HG03342 (cell line): ENCODE measurements around the gene FAM114A2.
A peak's percentile ranks its signal among the peaks of the same experiment; 100 is the strongest.
"Not testable (repeated sequence)": the region's sequence is repeated elsewhere in the genome, so short reads cannot be mapped to it uniquely, and the experiment has no call there.

Source experiments
- ATAC-seq: cut with Tn5 transposase; IDR thresholded peaks from one replicate; pipeline ENCODE4 v1.9.1; 2021; ENCODE audit warnings: mild to moderate bottlenecking, moderate library complexity; ENCODE audit not compliant: unreplicated experiment

FAM114A2 gene

DNA sequence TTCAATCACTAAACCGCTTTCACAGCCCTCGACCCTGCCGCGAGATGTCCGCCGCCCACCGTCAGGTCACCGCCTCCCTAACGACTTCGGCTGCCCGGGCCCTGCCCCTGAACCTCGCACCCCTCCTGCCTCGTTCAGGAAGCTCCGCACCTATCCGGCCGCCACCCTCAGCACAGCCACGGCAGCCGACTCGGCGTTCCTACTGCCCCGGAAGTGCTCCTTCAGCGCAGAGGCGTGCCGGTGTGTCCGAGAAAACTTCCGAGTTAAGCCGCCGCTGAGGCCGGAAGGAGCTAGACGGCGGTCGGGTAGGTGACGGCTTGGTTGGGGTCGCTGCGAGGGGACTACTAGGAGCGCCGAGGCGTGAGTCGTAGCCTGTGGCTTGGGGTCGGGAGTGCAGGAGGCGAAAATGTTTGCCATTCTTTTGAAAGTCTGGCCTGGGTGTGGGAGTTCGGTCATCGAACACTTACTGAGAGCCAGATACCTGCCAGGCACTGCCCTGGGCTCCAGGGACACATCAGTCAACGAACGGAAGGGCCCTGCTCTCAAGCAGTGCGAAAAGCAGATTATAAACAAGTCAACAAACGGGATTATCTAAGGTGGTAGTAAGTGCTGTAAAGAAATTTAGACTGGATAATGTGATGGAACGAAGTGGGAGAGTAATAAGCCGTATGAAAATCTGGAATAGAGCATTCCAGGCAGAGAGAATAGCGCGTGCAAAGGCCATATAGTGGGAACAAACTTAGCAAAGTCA is at the start of gene FAM114A2, which contains the start of gene MFAP3:
Gene FAM114A2 (minus strand): TSS at position 204 of the 751 bp plus-strand sequence. CDS start 3,957 bp downstream, outside the sequence.
Gene MFAP3 (plus strand): TSS at position 261 of the 751 bp plus-strand sequence. CDS start 10,756 bp downstream, outside the sequence.
- peak; percentile 98 for ATAC-seq

DNA sequence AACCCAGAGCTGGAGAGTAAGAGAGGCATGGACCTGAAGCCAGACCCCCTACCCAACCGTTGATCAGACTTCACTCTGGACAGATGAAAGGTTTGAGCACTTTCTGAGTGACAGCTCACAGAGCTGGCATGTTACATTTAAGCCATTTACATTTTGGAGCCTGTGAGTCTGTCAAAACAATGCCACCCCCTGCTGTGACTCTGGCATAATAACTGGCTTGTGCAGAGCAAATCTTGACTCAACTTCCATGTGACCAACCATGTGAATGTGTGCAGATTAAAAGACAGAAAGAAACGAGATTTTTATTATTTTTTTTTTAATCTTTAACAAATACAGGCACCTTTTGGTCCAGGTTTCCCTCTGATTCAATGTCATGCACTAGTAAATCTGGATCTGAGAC is 48.5 kb upstream of the FAM114A2 start:
- ATAC-seq = no peak

DNA sequence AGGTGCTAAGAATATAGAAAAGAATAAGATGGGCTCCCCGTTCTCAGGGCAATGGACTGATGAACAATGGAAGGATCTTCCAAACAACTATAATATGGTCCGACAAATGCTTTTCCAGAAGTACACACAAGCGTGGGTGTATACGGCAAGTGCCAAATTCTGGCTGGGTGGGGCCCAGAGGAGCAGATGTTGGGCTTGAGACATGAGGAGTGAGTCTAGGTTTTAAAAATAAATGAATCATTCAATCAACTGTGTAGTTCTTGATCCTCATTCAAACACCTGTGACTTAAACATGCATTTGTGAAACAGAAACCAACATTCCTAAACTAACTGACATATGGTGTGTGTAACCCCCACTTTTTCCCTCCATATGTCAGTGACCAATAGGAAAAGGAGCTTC is 47.9 kb upstream of the FAM114A2 start:
- ATAC-seq = no peak

DNA sequence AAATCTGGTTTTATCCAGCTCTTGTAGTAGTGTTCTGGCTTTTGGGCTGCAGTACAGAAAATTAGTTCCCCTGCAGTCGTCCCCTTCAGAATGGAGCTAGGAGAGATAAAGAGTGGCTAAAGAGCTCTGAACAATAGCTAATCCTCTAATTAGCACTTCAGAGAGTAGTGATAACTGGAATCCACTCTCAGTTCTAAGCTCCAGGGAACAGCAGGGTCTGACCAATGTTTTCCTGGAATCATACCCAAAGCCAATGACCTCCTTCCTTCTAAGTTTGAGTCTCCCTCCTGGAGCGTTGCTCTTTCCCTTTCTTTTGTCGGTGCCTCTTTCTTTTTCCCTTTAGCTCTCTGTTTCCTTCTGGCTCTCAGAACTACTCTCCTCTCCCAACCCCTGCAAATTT is 47.4 kb upstream of the FAM114A2 start:
- ATAC-seq = no peak

DNA sequence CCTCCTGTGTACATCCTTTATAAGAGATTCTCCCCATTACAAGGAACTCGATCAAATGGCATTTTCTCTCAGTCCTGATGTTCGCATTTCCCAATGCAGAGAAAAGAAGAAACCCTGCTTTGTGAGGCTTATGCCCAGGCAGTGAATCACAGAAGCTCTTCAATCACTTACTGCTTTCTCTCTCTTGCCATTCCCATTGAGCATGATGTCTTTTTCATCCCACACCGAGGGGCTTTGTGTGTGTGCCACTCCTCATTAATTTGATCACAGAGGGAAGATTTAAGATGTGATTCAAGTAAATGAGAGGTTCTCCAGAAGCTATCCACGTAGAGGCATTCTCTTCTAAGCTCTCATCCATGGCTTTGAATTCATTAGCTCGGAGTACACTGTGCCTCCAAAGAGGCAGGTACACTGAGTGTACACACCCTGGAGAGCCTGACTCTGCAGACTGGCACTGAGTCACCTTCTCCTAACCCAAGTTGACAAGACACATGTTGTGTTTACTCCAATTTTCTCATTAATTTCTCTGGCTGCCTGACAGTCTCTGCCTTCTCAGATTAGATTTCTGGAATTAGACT is 45.4 kb upstream of the FAM114A2 start:
- ATAC-seq = no peak

DNA sequence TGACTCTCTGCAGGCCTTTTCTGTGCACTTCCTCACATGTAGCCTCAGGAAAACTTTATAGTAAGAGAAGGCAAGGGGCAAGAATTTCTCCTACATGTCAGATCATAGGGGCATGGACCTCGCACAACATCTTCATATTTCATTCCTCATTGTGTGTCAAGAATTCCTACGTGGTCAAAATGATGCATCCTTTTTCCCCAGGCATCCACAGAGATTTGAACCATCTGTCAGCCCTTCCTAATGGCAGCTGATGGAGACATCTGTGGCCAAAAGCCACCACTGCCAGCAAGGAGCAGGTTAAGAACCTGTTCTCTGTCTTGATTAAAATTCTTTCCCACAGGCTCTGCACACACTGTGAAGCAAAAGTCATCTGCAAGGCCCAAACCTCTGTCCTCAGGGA is 42.5 kb upstream of the FAM114A2 start:
- ATAC-seq = no peak

DNA sequence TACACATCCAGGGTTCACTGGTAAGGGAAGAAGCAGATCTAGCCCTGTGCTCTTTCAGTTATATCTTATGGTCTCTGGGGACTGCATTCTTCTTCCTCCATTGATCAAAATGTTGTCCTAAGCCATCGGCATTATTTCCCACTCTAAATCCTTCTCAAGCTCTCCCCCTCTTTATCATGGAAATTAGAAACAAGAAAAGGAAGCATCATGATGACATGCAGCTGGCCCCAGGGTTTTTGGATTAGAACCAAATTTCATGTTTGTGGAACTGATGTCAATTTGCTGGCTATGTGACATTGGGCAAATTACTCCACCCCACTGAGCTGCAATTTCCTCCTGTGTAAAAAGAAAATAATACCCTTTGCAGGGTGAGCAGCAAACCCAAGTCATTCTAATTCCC is 39.6 kb upstream of the FAM114A2 start:
- no peak for ATAC-seq

DNA sequence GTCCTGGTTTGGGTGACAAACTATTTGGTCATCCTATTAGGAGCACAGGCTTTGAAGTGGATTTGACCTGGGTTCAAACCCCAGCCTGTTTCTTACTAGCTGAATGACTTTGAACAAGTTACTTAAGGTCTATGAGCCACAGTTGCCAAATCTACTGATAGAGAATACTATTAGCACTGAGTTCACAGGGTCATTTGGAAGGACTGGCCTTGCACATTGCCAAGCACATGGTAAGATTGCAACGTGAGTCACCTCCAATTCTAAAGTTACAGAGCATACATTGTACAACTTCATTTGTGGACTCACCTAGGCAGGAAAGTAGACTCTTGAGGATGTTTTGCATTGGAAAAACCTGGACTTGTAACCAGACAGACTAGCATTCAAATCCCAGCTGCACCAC is 39.0 kb upstream of the FAM114A2 start:
- no peak for ATAC-seq

DNA sequence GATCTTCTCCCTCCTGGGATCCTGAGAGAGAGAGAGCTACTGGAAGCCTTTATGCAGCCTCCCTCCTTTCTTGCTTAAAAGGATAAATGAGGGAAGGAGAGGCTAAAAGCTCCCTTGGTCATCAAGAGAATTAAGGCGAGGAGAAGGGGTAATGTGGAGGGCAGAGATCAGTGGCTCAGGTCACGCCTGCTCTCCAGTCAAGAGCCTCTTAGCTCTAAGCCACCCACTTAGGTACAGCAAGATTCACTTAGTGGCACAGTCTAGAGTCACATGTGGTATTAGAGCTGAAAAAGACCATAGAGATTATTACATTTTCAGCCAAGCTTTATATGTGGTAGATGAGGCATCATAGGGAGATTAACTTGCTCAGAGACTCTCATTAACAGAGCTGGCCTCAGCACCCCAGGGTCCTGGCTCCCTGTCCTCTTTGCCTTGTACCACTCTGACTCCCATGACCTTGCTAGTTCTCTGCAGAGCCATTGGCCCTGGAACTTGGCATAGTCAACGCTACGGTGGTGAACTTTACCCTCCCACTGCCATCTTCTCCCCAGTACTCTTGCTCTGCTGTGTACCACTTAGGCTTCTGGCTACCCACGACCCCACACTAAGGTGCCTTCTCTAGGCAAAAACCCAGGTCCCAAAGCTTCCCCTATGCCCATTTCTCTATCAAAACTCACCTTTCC is 37.7 kb upstream of the FAM114A2 start:
- ATAC-seq = no peak

DNA sequence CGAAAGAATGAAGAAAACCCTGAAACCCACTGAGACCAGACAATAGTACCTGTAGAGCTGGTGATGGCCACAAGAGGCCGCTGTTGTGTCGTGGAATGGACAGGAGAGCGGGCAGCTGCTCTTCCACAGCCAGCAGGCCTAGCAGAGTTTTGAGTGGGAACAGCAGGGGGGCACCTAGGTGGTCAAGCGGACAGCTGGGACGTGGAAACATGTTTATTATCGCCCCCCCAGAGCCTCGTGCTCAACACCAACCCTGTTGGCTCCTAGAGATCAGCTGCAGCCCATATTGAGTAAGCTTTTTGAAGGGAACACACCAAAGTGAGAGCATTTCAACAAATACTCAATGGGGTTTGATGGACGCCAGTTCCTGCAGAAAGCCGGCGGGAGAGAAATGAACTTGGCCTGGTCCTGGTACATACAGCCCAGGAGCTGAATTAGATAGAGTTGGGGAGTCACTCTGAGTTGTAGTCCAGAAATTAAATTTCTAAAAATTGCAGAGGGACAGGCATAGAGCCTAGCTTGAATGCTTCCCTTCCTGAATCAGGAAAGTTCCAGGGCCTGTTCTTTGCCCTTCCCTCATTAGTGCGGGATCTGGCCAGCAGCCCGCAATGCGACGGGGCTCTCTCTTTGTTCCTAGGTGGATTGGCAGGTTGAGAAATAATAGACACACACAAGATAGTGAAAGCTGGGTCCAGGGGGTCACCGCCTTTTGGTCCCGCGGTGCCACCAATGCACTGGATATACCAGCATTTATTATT is 33.9 kb upstream of the FAM114A2 start:
- peak; percentile 95 for ATAC-seq

DNA sequence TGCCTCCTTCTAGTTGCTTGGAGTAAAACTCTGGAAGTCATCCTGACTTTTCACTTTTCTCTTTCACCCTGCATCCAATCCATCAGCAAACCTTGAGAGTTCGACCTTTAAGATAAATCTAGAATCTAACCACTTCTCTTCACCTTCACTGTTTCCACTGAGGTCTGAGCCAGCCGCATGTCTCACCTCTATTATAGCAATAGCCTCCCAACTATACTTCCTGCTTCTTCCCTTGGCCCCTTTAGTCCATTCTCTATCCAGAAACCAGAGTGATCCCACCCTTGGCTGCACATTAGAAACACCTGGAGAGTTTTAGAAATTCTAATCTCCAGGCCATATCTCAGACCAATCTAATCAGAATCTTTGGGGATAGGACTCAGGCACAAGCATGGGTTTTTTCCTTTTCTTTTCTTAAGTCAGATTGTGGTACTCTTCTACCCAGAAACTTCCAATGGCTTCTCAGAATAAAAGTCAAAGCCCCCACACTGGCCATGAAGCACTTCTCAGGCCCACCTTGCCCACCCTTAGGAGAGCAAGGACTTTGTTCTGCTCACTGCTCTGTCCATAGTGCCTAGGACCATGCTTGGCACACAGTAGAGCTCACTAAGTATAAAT is 33.2 kb upstream of the FAM114A2 start:
- no peak for ATAC-seq

DNA sequence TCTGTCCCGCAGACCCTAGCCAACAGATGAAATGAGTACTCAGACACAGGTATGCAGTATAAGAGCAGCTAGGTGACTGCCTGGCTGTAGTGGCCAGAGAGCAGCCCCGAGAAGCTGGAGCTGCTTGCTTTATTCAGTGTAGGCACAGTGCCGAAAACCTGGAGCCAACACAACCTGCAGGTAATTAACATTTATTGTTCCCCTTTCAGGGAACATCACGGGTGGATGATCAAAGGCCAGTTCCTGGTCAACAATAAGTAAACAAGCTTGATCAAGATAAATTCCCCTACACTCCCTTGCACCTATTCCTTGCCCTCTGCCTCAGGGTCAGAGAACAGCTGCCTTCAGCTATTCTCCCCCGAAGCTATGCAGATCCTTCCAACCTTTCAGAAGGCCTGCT is 31.1 kb upstream of the FAM114A2 start:
- not testable (repeated sequence) for ATAC-seq

DNA sequence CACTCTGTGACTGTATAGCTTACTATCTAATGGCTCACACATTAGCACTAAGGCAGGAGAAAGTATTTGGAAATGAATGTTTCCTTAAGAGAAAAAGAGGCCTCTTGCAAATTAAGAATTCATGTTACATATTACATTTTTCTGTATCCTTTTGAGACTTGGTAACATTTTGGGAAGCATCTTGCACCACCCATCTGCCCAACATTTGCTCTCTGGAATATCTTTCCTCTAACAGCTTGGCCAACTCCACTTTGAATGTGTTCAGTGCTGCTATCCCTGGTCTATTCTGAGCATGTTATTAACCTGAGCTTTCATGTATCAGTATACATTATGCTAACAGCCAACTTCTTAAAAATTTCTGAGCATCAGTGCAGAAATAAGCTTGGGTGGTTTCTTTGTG is 27.3 kb upstream of the FAM114A2 start:
- no peak for ATAC-seq

DNA sequence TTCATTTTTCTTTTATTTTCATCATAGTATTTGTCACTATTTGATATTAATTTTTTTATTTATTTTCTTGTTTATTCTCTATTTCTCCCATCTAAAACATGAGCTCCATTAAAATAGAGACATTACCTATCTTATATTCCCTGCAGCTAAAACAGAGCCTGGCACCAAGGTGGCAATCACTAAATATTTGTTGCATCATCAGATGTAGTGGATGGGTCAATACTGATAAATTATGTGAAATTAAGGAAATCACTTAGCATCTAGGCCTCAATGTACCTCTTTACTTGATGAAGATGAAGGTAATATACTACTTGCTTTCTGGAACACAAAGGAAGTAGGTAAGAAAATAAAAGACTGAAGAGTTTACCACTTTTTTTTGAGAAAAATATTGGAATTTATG is 24.7 kb upstream of the FAM114A2 start:
- no peak for ATAC-seq

DNA sequence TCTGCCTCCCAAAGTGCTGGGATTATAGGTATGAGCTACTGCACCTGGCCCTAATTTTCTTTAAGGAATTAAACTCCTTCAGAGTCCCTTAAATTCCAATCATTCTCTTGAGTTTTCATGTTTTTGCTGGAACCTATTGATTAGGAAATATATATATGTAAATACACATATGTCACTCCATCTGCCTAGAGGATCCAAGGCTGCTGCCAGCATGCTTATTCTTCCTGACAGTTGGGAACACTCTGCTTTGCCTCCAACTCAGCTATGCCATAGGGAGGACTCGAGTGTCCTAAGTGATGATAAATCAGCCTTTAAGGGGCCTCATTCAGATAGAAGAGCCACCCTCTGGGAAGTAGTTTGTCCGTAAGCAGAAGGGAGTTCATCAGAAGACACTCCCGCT is 21.9 kb upstream of the FAM114A2 start:
- no peak for ATAC-seq

DNA sequence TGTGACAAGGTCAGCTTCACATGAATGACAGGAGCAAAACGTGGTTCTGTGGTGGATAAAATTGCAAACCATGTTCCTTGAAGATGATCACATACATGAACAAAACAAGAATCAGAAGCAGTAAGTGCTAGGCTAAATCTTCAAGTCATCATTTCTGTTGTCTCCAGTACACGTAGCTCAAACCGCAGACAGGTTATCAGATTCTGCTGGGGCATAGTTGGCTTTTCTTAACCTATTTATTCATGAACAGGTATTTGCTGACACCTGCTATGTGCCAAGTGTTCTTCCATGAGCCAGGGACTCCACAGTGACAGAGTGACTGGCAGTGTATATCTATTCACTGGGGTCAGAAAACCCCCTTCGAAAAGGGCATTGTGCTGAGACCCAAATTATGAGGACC is 20.9 kb upstream of the FAM114A2 start:
- no peak for ATAC-seq

DNA sequence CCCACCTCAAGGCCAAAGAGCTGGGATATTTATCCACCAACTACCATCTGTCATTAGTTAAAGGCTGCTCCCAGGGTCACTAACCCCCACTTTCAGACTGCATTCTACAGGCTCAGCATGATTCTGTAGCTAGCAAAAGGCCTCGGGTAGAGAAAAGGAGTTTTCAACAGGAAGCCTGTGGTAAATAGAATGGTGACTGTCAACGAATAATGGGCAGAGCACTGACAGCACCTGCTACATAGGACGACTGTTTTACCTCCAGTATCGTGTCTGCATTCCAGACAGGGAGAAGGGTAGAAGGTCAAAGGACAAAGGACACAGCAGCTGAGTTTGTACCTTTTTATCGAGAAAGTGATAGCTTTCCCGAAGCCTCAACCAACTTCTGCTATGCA is 20.3 kb upstream of the FAM114A2 start:
- ATAC-seq = no peak

DNA sequence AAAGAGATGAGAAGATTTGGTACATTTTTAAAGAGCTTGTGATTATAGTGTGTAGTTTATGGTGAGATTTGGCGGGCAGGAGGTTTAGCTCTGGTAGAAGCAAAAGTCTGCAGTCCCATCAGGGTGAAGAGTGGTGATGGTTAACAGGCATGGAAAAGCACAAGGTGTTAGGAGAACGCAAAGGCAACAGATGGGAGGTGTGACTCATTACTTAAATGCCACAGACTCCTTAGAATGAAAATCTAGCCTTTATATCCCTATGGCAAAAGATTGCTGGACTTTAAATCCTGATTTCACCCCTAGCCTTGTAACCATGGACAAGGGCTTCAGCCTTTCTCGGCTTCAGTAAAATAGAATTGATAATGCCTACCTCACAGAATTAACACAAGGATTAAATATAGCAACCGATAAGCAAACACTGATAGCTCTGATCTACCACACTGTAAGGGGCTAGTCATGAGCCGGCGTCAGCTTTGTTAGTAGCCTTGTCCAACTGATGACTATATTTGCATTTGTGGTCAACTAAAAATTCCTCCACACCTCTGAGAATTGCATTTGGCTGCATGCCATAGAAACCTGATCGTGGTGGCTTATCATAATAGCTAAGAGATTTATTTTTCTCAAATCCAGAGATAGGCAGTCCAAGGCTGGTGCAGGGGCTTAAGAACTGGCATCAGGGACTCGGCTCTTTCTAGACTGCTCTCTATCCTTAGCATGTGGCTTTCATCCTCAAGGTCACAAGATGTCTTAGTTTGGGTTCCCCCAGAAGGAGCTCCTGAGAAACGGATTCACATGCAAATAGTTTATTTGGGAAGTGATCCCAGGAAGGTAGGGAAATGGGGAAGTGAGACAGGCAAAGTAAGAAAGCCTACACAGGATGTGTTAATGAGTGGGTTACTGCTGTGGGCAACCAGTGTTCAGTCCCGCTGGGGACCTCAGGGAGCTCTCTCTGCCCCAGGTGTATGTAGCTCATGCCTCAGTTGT is 19.6 kb upstream of the FAM114A2 start:
- peak; percentile 59 for ATAC-seq

DNA sequence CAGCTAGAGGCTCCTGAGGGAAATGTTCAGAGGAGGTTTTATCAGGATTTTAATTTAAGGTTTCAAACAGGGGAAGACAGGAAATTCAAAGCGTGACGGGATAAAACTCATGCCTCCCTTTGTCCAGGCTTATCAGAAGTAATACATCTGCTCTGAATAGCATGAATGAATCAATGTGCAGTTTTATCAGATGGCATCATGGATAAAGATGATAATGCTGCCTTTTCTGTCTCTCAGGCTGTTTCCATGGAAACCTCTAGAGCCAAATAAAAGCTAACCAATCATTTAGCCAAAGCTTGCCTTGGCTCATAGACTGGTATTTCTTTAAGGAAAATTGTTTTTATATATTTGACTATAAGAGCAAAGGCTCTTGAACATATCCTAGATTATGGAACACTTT is 16.5 kb upstream of the FAM114A2 start:
- no peak for ATAC-seq

DNA sequence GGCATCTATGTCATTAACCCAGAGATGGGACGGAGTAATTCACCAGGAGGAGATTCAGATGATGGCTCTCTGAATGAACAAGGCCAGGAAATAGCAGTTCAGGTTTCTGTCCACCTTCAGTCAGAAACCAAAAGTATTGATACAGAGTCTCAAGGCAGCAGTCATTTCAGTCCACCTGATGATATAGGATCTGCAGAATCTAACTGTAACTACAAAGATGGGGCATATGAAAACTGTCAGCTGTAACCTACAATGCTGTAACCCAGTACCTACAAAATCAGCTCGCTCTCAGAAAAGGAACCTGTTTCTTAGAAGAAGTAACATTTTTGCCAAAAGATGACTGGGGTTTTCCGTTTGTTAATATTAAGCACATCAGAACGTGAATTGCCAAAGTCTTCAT is 14.8 kb upstream of the FAM114A2 start:
- ATAC-seq = no peak
